Stimulated activated CD4-positive, alpha-beta T cell treated with anti-CD3 and anti-CD28 coated beads, Interleukin-1b, Interleukin-23, amount 100 ng/mL, for 24 hours (primary cell): ENCODE data around the gene SPRR5.

Source experiments
- DNase-seq, 4 experiments: peaks; one replicate each; pipeline ENCODE4 v3.0.0-alpha.2; 2020; ENCODE audit warnings: low read depth in 4 of 4, low spot score in 1 of 4

The SPRR5 gene

DNA sequence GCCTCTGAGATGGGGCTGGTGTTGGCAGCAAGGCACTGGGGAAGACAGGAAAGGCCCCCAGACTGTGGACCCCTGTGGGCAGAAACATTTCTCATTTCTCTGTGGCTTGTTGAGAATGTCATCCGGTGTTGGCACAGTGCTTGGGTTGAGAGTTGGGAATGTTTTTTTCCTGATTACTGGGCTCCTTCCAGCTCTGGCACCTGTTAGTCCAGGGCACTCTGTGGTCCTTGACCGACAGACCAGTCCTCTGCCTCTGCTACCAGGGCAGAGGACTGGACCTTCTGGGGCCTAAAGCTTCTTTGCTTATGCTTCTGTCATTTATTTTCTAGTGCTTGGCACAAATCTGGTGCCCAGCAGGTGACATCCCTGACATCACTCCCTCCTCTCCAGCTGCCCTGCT, 4.8 kb upstream of the SPRR5 start:
- no peak for DNase-seq

DNA sequence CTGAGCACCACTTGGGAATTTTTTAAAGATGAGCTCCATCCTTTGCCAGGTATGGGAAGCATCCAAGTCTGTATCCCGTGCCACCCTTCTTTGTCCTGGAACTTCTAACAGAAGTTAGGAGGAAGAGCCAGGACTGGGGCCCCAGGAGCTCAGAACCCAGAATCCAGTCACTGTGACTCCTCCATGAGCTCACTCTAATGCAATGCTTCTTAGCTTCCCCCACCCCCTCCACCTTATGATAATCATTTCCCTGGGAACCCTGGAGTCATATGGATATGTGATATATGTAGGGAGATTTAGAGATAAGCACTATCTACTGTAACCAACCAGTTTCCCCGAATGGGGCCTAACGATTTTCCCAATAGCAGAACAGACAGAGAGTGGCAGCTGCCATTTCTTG, 758 bp upstream of the SPRR5 start:
- DNase-seq, result no peak

DNA sequence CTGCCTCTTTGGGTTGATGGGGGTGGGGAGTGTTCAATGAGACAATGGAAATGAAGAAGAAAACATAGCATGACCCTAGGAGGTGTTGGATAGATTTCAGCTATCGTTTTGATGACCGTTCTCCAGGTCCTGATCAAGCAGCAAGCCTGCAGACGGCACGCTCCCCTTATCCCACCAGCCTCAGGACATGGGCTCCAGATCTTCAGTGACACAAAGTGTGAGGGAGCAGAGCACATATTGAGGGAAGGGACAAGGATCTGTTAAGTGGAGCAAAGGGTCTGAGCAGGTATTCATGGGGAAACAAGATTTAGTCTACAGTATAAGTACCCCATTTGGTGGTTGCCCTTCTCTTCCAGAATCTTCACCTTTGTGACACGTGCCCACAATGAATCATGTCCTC, 4.7 kb downstream of the SPRR5 start:
- DNase-seq, result no peak

DNA sequence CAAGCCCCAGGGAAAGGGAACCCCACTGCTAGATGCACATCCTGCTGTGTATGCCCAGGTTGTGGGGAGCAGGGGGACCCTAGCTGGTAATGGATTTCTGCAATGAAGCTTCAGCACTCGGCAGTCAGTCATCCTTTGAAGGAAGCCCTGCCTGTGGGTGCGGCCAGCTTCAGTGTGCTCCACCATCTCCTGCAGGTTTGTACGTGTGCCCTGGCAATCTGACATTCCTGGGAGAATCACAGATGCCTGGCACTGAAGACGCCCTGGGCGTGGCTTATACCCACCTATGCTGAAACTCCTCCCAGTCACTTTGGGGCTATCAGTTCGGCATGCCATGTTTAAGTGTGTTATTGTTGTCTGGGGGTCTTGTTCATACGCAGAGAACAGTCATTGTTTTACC, 6.8 kb downstream of the SPRR5 start:
- no peak for DNase-seq

DNA sequence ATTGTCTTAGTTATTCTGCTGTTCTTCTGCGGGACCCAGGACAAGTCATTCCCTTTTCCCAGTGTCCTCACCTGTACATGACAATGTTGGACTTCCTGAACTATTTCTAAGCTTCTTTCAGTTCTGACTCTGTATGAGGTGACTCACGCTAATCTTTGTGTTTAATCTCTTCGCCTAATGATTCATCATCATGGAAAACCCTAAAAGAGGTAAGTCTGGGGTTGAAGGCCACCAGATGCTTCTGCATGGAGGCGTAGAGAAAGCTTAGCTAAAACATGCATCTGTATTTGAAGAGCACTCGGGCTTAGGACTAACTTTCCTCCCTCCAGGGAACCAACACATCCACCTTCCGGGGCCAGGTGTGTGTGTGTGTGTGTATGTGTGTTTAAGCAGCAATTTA, 7.4 kb downstream of the SPRR5 start:
- no peak for DNase-seq

DNA sequence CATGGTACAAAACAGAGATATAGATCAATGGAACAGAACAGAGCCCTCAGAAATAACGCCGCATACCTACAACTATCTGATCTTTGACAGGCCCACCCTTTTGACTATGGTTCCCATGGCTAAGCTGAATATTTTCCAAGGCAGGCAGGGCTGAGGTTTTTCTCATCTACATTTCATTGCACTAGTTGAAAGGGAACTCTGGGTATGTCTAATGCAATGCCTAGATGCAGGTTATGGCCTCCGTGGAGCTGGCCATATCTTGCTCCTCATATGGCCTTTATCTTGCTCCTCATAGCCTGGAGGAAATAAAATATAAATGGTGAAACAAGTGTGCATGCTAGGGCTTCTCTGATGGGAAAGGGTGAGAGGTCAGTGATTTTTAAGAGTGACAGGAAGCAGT, 10.6 kb downstream of the SPRR5 start:
- no peak for DNase-seq

DNA sequence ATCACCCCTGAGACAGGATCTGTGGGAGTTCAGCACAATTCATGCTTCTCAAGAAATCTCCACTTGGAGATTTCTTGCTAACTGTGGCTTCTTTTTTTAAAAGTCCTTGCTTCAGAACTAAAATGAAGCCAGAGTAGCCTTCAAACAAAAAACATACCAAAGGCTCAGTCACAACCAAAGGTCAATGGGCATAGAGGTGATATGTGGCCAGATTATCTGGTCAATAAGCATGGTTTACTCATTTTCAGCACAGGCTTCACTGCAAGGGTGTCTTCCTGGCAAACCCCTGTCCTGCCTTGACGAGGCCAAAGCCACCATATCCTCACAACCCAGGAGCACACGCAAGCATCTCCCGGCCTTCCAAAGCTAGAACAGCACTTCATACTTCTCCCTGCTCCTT, 12.3 kb downstream of the SPRR5 start:
- no peak for DNase-seq

GRCh38 chr1:152959801-152960451, 12.9 kb downstream of the SPRR5 start:
- no peak for DNase-seq

GRCh38 chr1:152960452-152961044, 13.5 kb downstream of the SPRR5 start:
- no peak for DNase-seq

DNA sequence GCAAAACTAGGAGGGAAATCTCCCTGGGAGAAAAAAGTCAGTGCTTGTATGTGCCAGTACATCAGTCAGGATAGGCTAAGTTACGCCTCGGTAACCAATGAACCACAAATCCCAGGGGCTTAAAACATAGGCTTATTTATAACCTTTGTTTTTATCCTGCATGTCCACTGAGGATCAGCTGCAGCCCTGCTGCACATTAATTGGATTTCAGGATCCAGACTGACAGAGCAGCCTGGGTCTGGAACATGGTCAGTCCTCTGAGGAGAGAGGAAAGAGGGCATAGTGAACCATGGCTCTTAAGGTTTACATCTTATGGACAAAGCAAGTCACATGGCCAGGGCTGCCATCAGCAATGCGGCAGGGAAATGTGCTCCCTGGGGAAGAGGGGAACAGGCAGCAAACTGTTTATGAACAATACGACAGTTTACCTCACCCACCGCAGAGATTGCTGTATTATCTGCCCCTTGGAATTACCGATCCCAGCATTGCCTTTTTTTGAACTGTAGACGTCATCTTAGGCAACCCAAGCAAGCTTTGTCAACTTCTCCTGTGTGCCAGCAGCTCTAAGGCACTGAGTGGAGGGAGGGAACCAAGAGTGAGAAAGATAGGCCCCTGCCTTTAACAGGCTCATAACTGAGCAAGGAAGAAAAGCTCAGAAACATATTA, 14.4 kb downstream of the SPRR5 start:
- DNase-seq, result no peak

DNA sequence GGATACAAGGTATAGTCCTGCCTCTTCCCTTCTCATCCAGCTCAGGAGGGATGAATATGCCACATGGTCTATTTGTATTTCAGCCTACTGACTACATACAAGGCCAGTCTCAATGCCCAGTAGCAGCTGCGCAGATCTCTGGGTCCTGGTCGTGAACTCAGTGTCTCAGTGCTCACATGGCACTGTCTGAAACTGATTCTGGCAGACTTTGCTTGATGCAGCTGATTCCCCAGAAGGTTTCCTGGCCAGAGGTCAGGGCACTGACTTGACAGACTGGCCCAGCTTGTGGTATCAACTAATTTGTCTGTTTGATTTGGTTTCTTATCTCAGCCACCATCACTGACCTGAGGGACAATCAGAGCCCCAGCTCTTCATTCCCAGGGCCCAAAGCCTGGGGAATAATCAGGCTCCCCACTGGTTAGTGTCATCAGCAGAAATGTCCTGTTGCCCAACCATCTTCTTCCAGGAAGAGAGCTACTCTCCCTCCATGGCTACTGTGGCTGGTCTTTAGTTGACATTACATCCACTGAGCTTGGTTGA, 15.9 kb downstream of the SPRR5 start:
- DNase-seq, result no peak

- no peak for DNase-seq
Measured at GRCh38 chr1:152964536-152964935, 17.5 kb downstream of the SPRR5 start.

GRCh38 chr1:152965853-152966252, 18.8 kb downstream of the SPRR5 start:
- DNase-seq, result no peak

- DNase-seq, result no peak
Measured at GRCh38 chr1:152967201-152967600, 20.2 kb downstream of the SPRR5 start.

DNA sequence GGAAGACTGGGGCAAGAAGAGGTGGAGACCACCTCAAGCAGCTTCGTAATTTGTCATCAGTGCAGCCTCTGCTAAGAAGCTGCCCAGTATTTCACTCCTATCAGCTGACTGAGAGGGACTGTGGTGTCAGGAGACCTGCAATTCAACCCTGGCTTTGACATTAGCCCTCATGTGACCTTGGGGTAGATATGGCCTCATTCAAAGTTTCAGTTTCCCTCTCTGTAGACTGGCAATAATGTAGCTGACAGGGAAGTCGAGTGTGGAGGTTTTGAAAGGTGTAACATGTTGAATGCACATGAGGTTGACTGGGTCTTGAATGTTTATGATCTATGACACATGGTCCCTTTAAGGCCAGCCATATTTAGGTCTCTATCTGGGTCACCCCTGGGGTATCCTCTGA, 21.2 kb downstream of the SPRR5 start:
- DNase-seq, result no peak

DNA sequence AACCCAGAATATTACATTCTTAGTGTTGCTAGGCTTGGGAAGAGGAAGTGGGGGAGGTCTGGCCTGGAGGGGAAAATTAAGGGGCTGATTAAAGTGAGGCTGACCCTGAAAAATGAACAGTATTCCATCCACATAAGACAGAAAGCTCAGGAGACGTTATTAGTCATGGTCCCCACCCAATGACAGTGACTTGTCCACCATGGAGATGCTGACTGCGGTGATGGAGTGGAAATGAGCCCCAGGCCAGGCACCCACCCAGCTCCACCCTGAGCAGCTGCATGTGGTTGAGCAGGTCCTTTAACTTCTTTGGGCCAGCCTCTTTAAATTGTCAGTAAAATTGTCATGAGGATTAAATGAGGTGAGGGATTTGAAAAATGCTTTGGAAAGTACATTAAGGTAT, 22.0 kb downstream of the SPRR5 start:
- DNase-seq, result no peak

GRCh38 chr1:152970495-152970894, 23.5 kb downstream of the SPRR5 start, which contains the start of gene SPRR4:
Gene SPRR4 (plus strand): TSS chr1:152970648. CDS start chr1:152971891, 1,243 bp downstream.
- no peak for DNase-seq

GRCh38 chr1:152972196-152972886, 25.3 kb downstream of the SPRR5 start:
- DNase-seq, result no peak

DNA sequence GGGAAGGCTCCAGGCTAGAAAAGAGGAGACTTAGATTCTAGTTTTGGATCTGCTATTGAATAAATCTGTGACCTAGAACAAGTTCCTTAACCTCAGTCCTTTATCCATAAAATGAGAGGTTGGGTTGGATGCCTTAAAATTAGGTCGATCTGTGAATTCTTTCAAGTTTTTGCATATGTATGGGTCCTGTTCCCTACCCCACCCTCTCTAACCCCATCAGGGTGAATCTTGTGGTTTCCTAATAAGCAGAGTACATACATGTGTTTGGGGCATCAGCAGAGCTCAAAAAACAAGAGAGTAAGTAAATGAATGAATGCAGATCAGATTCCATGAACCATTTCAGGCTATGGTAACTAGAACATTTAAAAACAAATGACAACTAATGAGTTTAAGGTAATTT, 29.7 kb downstream of the SPRR5 start:
- DNase-seq, result no peak

- DNase-seq, result no peak
Measured at GRCh38 chr1:152977614-152978013, 30.6 kb downstream of the SPRR5 start.

DNA sequence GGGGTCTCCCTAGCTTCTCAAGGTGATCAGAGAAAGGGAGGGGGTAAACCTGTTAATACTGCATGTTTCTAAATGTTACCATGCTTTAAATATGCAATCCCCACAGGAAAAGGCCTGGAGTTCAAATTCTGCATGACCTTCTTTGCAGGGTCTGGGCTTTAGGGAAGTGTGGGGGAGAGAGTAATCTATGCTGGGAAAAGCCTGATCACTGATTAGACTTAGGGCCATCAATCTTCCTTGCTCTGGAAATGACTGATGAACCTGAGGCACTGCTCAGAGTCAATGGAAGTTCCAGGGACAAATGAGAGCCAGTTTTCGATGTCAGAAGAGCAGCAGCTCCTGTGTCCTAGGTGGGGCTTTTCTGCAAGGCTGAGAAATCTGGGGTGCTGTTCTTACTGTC, 33.7 kb downstream of the SPRR5 start:
- no peak for DNase-seq
